WTC11 (cell line): ENCODE results near the gene RIN1. TPM values are rescaled to one million over a fixed set of nuclear protein-coding genes. Genes with fewer than 3 reads are reported as not detected.

ENCODE experiments used
- AFF4 ChIP-seq: sonication (generic); formaldehyde crosslinking; IDR thresholded peaks from 2 replicates; pipeline ENCODE4 v1.8.1; 2023; ENCODE audit warnings: mild to moderate bottlenecking, missing genetic modification reagents, borderline replicate concordance
- ARID4B ChIP-seq: sonication (generic); formaldehyde crosslinking; IDR thresholded peaks from 2 replicates; pipeline ENCODE4 v1.8.0; 2023; ENCODE audit warnings: missing genetic modification reagents, mild to moderate bottlenecking, borderline replicate concordance
- ATF1 ChIP-seq: sonication (generic); formaldehyde crosslinking; IDR thresholded peaks from 2 replicates; pipeline ENCODE4 v1.8.1; 2023; ENCODE audit warnings: mild to moderate bottlenecking, moderate library complexity, missing genetic modification reagents
- CTCF ChIP-seq: fragments of 200-600 bp; IDR thresholded peaks from 2 replicates; pipeline ENCODE4 v1.8.0; 2022; ENCODE audit warnings: antibody characterized with exemption
- ERG ChIP-seq: fragments of 250-450 bp; sonication (Bioruptor Pico); IDR thresholded peaks from 2 replicates; pipeline ENCODE4 v1.8.0; 2021; ENCODE audit warnings: mild to moderate bottlenecking
- ETV6 ChIP-seq: sonication (generic); formaldehyde crosslinking; IDR thresholded peaks from 2 replicates; pipeline ENCODE4 v1.8.1; 2022; ENCODE audit warnings: mild to moderate bottlenecking, missing genetic modification reagents
- FOXJ3 ChIP-seq: sonication (generic); formaldehyde crosslinking; IDR thresholded peaks from 2 replicates; pipeline ENCODE4 v1.9.0; 2021; ENCODE audit warnings: missing genetic modification reagents, mild to moderate bottlenecking, borderline replicate concordance
- SMAD3 ChIP-seq: sonication (generic); formaldehyde crosslinking; IDR thresholded peaks from 2 replicates; pipeline ENCODE4 v1.8.0; 2022; ENCODE audit warnings: missing genetic modification reagents, mild to moderate bottlenecking, borderline replicate concordance
- TCF7 ChIP-seq: sonication (generic); formaldehyde crosslinking; IDR thresholded peaks from 2 replicates; pipeline ENCODE4 v1.8.0; 2022; ENCODE audit warnings: mild to moderate bottlenecking, low read depth, missing genetic modification reagents, moderate library complexity
- TP53 ChIP-seq: sonication (generic); formaldehyde crosslinking; IDR thresholded peaks from 2 replicates; pipeline ENCODE4 v1.8.1; 2023; ENCODE audit warnings: mild to moderate bottlenecking, missing genetic modification reagents
- USF2 ChIP-seq: sonication (generic); formaldehyde crosslinking; IDR thresholded peaks from 2 replicates; pipeline ENCODE4 v1.8.1; 2023; ENCODE audit warnings: mild to moderate bottlenecking, missing genetic modification reagents, moderate library complexity
- ZNF219 ChIP-seq: sonication (generic); formaldehyde crosslinking; IDR thresholded peaks from 2 replicates; pipeline ENCODE4 v1.8.0; 2023; ENCODE audit warnings: missing genetic modification reagents, mild to moderate bottlenecking, borderline replicate concordance
- ZNF416 ChIP-seq: fragments of 250-450 bp; sonication (Bioruptor Pico); IDR thresholded peaks from 2 replicates; pipeline ENCODE4 v1.9.0; 2021; ENCODE audit warnings: mild to moderate bottlenecking, inconsistent platforms
- ZNF512 ChIP-seq: sonication (generic); formaldehyde crosslinking; IDR thresholded peaks from 2 replicates; pipeline ENCODE4 v1.8.1; 2022; ENCODE audit warnings: missing genetic modification reagents, borderline replicate concordance
- ZNF671 ChIP-seq: fragments of 250-450 bp; sonication (Bioruptor Pico); IDR thresholded peaks from 2 replicates; pipeline ENCODE4 v1.8.0; 2021; ENCODE audit warnings: mild to moderate bottlenecking
- total RNA-seq: library from RNA; stranded (reverse); gene quantifications from 3 replicates; pipeline ENCODE4 v1.2.3, GENCODE V29; 2021
- TF ChIP-seq, protein P1 (sequence below): fragments of 250-450 bp; sonication (Bioruptor Pico); IDR thresholded peaks from 2 replicates; pipeline ENCODE4 v1.9.0; 2021; ENCODE audit warnings: mild to moderate bottlenecking
- TF ChIP-seq, protein P2 (sequence below): sonication (generic); formaldehyde crosslinking; conservative IDR thresholded peaks from 2 replicates; pipeline ENCODE4 v1.8.1; 2022; ENCODE audit warnings: mild to moderate bottlenecking, missing genetic modification reagents
- TF ChIP-seq, protein P3 (sequence below): sonication (generic); formaldehyde crosslinking; IDR thresholded peaks from 2 replicates; pipeline ENCODE4 v1.8.0; 2022; ENCODE audit warnings: missing genetic modification reagents

Gene RIN1
- total RNA-seq, 1 experiment from 2014 or later: 5.0 TPM

GRCh38 chr11:66347425-66348276, 11.4 kb upstream of the RIN1 start, which contains the start of gene B4GAT1 (continued):
- TF ChIP-seq, protein P1, sequence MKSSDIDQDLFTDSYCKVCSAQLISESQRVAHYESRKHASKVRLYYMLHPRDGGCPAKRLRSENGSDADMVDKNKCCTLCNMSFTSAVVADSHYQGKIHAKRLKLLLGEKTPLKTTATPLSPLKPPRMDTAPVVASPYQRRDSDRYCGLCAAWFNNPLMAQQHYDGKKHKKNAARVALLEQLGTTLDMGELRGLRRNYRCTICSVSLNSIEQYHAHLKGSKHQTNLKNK (CRISPR knock-in tag): no peak
- TF ChIP-seq ZNF671 (CRISPR knock-in tag): no peak
- no peak for TF ChIP-seq ERG
- TF ChIP-seq AFF4 (CRISPR knock-in tag): no peak
- no peak for TF ChIP-seq ATF1 (CRISPR knock-in tag)
- no peak for TF ChIP-seq FOXJ3 (CRISPR knock-in tag)
- TF ChIP-seq CTCF: no peak
- TF ChIP-seq ARID4B (CRISPR knock-in tag): no peak
- TF ChIP-seq, protein P2, sequence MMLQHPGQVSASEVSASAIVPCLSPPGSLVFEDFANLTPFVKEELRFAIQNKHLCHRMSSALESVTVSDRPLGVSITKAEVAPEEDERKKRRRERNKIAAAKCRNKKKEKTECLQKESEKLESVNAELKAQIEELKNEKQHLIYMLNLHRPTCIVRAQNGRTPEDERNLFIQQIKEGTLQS (CRISPR knock-in tag): no peak
- TF ChIP-seq SMAD3 (CRISPR knock-in tag): no peak
- TF ChIP-seq, protein P3, sequence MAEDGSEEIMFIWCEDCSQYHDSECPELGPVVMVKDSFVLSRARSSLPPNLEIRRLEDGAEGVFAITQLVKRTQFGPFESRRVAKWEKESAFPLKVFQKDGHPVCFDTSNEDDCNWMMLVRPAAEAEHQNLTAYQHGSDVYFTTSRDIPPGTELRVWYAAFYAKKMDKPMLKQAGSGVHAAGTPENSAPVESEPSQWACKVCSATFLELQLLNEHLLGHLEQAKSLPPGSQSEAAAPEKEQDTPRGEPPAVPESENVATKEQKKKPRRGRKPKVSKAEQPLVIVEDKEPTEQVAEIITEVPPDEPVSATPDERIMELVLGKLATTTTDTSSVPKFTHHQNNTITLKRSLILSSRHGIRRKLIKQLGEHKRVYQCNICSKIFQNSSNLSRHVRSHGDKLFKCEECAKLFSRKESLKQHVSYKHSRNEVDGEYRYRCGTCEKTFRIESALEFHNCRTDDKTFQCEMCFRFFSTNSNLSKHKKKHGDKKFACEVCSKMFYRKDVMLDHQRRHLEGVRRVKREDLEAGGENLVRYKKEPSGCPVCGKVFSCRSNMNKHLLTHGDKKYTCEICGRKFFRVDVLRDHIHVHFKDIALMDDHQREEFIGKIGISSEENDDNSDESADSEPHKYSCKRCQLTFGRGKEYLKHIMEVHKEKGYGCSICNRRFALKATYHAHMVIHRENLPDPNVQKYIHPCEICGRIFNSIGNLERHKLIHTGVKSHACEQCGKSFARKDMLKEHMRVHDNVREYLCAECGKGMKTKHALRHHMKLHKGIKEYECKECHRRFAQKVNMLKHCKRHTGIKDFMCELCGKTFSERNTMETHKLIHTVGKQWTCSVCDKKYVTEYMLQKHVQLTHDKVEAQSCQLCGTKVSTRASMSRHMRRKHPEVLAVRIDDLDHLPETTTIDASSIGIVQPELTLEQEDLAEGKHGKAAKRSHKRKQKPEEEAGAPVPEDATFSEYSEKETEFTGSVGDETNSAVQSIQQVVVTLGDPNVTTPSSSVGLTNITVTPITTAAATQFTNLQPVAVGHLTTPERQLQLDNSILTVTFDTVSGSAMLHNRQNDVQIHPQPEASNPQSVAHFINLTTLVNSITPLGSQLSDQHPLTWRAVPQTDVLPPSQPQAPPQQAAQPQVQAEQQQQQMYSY (CRISPR knock-in tag): 0 out of 2 replicates have a peak, but pooled peaks have one; percentile 32
- no peak for TF ChIP-seq ZNF416 (CRISPR knock-in tag)
- peak; percentile 68; the same call in 1 of the 2 replicates for TF ChIP-seq ETV6
- TF ChIP-seq USF2 (CRISPR knock-in tag): no peak
- no peak for TF ChIP-seq TCF7 (CRISPR knock-in tag)
- TF ChIP-seq TP53 (CRISPR knock-in tag): 0 out of 2 replicates have a peak, but pooled peaks have one; percentile 16
- TF ChIP-seq ZNF512 (CRISPR knock-in tag): no peak
- no peak for TF ChIP-seq ZNF219
